ENCODE data around the gene CPNE5. TPM values are rescaled to one million over a fixed set of nuclear protein-coding genes. Genes with fewer than 3 reads are reported as not detected.
A peak's percentile ranks its signal among the peaks of the same experiment; 100 is the strongest.

CPNE5 gene
- total and polyA plus RNA-seq, 2 donors from 2014 or later = 3.7 to 7.1 TPM

GRCh38 chr6:36740818-36741179 lies 98.4 kb downstream of the CPNE5 start:
- FAIRE-seq (no peak), DNase-seq (no peak)
- Histone ChIP-seq H3K36me3 (ENCODE audit: control insufficient read depth in 2 of 3, insufficient read depth in 3 of 3, low read length in 3 of 3) (no peaks in the 10 kb centered on the region), H3K4me1 (ENCODE audit: control insufficient read depth in 2 of 3, insufficient read depth in 2 of 3, low read depth in 1 of 3, low read length in 3 of 3) (no peaks in the 10 kb centered on the region), H3K9ac (ENCODE audit: low read length in 3 of 3) (no peak overlapping the region), H3K27me3 (ENCODE audit: control insufficient read depth, insufficient read depth, low read length) (no peaks in the 10 kb centered on the region), H3K4me3 (ENCODE audit: low read length in 3 of 3) (no peak overlapping the region), H3K9me3 (ENCODE audit: control insufficient read depth in 2 of 3, insufficient read depth in 1 of 3, low read length in 3 of 3) (no peaks in the 10 kb centered on the region), H3K27ac (ENCODE audit: low read depth in 2 of 2, low read length in 2 of 2) (peak overlapping the region; percentile 27 to 51)
- intact Hi-C loops (cut with DNase I) = loop anchor here (10.0 kb wide), 1 partner anchor 46 kb away; the partner anchor contains the start of gene RAB44
- TF ChIP-seq CTCF (IDR thresholded peaks at IDR 0.05; ENCODE audit: borderline replicate concordance, extremely low read depth, insufficient read depth) = no peak

- Histone ChIP-seq H3K9me3 (ENCODE audit: control insufficient read depth in 2 of 3, insufficient read depth in 1 of 3, low read length in 3 of 3) (no peaks in the 10 kb centered on the region), H3K4me3 (ENCODE audit: low read length in 3 of 3) (no peak overlapping the region), H3K36me3 (ENCODE audit: control insufficient read depth in 2 of 3, insufficient read depth in 3 of 3, low read length in 3 of 3) (no peaks in the 10 kb centered on the region), H3K9ac (ENCODE audit: low read length in 3 of 3) (no peak overlapping the region), H3K27me3 (ENCODE audit: control insufficient read depth, insufficient read depth, low read length) (no peaks in the 10 kb centered on the region), H3K27ac (ENCODE audit: low read depth in 2 of 2, low read length in 2 of 2) (peak overlapping the region in 1 of 2 donors; percentile 51), H3K4me1 (ENCODE audit: control insufficient read depth in 2 of 3, insufficient read depth in 2 of 3, low read depth in 1 of 3, low read length in 3 of 3) (no peaks in the 10 kb centered on the region)
- DNase-seq (no peak), FAIRE-seq (no peak)
- TF ChIP-seq CTCF (IDR thresholded peaks at IDR 0.05; ENCODE audit: borderline replicate concordance, extremely low read depth, insufficient read depth) = no peak
- intact Hi-C loops (cut with DNase I) = loop anchor here (10.0 kb wide), 1 partner anchor 45 kb away; the partner anchor contains the start of gene RAB44
These were observed 99.1 kb downstream of the CPNE5 start for GRCh38 chr6:36739947-36740817.

GRCh38 chr6:36738108-36738507 lies 101.1 kb downstream of the CPNE5 start:
- H3K9me3 ChIP-seq (ENCODE audit: control insufficient read depth in 2 of 3, insufficient read depth in 1 of 3, low read length in 3 of 3) = no peaks in the 10 kb centered on the region
- no peaks in the 10 kb centered on the region for H3K27me3 ChIP-seq (ENCODE audit: control insufficient read depth, insufficient read depth, low read length)
- intact Hi-C loops (cut with DNase I) = no loop called here
- H3K4me3 ChIP-seq (ENCODE audit: low read length in 3 of 3) = no peak overlapping the region
- no peak for FAIRE-seq
- H3K27ac ChIP-seq (ENCODE audit: low read depth in 2 of 2, low read length in 2 of 2) = no peak overlapping the region
- no peak for DNase-seq
- no peak for TF ChIP-seq CTCF (IDR thresholded peaks at IDR 0.05; ENCODE audit: borderline replicate concordance, extremely low read depth, insufficient read depth)
- no peaks in the 10 kb centered on the region for H3K36me3 ChIP-seq (ENCODE audit: control insufficient read depth in 2 of 3, insufficient read depth in 3 of 3, low read length in 3 of 3)
- no peaks in the 10 kb centered on the region for H3K4me1 ChIP-seq (ENCODE audit: control insufficient read depth in 2 of 3, insufficient read depth in 2 of 3, low read depth in 1 of 3, low read length in 3 of 3)
- no peak overlapping the region for H3K9ac ChIP-seq (ENCODE audit: low read length in 3 of 3)

All from kidney (tissue), 14 donors.